Liver (tissue), 9 donors: ENCODE data around the gene SELENOM. TPM values are rescaled to one million over a fixed set of nuclear protein-coding genes. Genes with fewer than 3 reads are reported as not detected.

ENCODE experiments used
- DNase-seq: peaks from one replicate; pipeline ENCODE4 v3.0.0-alpha.2; 2017; ENCODE audit warnings: low spot score
- H3K27ac ChIP-seq, 2 donors: one replicate each; pipeline ENCODE4 v1.7.0; 2013; ENCODE audit warnings: inconsistent platforms in 2 of 2, low read length in 2 of 2, control low read depth in 1 of 2, low read depth in 1 of 2, mild to moderate bottlenecking in 1 of 2
- H3K27me3 ChIP-seq, 4 donors: one replicate each; pipeline versions ENCODE4 v1.6.1 to v1.7.0; 2013; ENCODE audit warnings: low read length in 3 of 4, inconsistent platforms in 1 of 4, mild to moderate bottlenecking in 1 of 4, moderate library complexity in 1 of 4; ENCODE audit not compliant: control insufficient read depth in 4 of 4, insufficient read depth in 4 of 4
- H3K36me3 ChIP-seq, 4 donors: one replicate each; pipeline versions ENCODE4 v1.6.1 to v1.7.0; 2013; ENCODE audit warnings: low read length in 3 of 4, mild to moderate bottlenecking in 3 of 4, low read depth in 1 of 4, moderate library complexity in 1 of 4; ENCODE audit not compliant: control insufficient read depth in 4 of 4, insufficient read depth in 3 of 4
- H3K4me1 ChIP-seq, 4 donors: one replicate each; pipeline versions ENCODE4 v1.6.1 to v1.7.0; 2013; ENCODE audit warnings: low read length in 3 of 4, mild to moderate bottlenecking in 3 of 4, moderate library complexity in 1 of 4; ENCODE audit not compliant: control insufficient read depth in 4 of 4, insufficient read depth in 4 of 4
- H3K4me3 ChIP-seq, 3 donors: one replicate each; pipeline versions ENCODE4 v1.6.1 to v1.7.0; 2013; ENCODE audit warnings: low read length in 3 of 3, control low read depth in 1 of 3, low read depth in 1 of 3, mild to moderate bottlenecking in 1 of 3
- H3K9ac ChIP-seq, 2 donors: one replicate each; pipeline ENCODE4 v1.7.0; 2013; ENCODE audit warnings: low read length in 2 of 2, mild to moderate bottlenecking in 2 of 2, moderate library complexity in 2 of 2, control low read depth in 1 of 2, low read depth in 1 of 2
- H3K9me3 ChIP-seq, 4 donors: one replicate each; pipeline versions ENCODE4 v1.6.1 to v1.7.0; 2013; ENCODE audit warnings: low read length in 3 of 4; ENCODE audit not compliant: control insufficient read depth in 4 of 4
- ATF3 ChIP-seq: IDR thresholded peaks from 2 replicates; pipeline ENCODE4 v1.6.1; 2016; ENCODE audit warnings: antibody characterized with exemption
- CTCF ChIP-seq: fragments of 150-350 bp; IDR thresholded peaks from 2 replicates; pipeline ENCODE4 v1.5.1; 2017; ENCODE audit warnings: improper control_type of control experiment, low read depth, low read length; ENCODE audit not compliant: missing input control
- EGR1 ChIP-seq, 2 donors: IDR thresholded peaks; 2 replicates each; pipeline ENCODE4 v1.6.1; 2016 to 2018; ENCODE audit warnings: antibody characterized with exemption in 2 of 2, low read depth in 2 of 2
- FOXA1 ChIP-seq: IDR thresholded peaks from 2 replicates; pipeline ENCODE4 v1.6.1; 2016; ENCODE audit warnings: antibody characterized with exemption
- FOXA2 ChIP-seq: IDR thresholded peaks from 2 replicates; pipeline ENCODE4 v1.6.1; 2016; ENCODE audit warnings: antibody characterized with exemption
- HNF4A ChIP-seq, 2 donors: conservative IDR thresholded peaks; 2 replicates each; pipeline ENCODE4 v1.6.1; 2016; ENCODE audit warnings: antibody characterized with exemption in 2 of 2, mild to moderate bottlenecking in 2 of 2
- HNF4G ChIP-seq: IDR thresholded peaks from 2 replicates; pipeline ENCODE4 v1.6.1; 2016; ENCODE audit warnings: antibody characterized with exemption
- JUND ChIP-seq, 2 donors: IDR thresholded peaks; 2 replicates each; pipeline ENCODE4 v1.6.1; 2016; ENCODE audit warnings: antibody characterized with exemption in 2 of 2
- NR2F2 ChIP-seq: IDR thresholded peaks from 2 replicates; pipeline ENCODE4 v1.6.1; 2016; ENCODE audit warnings: antibody characterized with exemption
- RAD21 ChIP-seq, 2 donors: IDR thresholded peaks; 2 replicates each; pipeline ENCODE4 v1.6.1; 2016; ENCODE audit warnings: antibody characterized with exemption in 2 of 2, mild to moderate bottlenecking in 2 of 2
- REST ChIP-seq: IDR thresholded peaks from 2 replicates; pipeline ENCODE4 v1.6.1; 2016; ENCODE audit warnings: antibody characterized with exemption, mild to moderate bottlenecking
- RXRA ChIP-seq, 2 donors: IDR thresholded peaks; 2 replicates each; pipeline ENCODE4 v1.6.1; 2017 to 2018; ENCODE audit warnings: antibody characterized with exemption in 2 of 2, mild to moderate bottlenecking in 1 of 2
- SP1 ChIP-seq: IDR thresholded peaks from 2 replicates; pipeline ENCODE4 v1.6.1; 2018; ENCODE audit warnings: antibody characterized with exemption, mild to moderate bottlenecking
- YY1 ChIP-seq: IDR thresholded peaks from 2 replicates; pipeline ENCODE4 v1.6.1; 2016; ENCODE audit warnings: antibody characterized with exemption, mild to moderate bottlenecking
- ZBTB33 ChIP-seq: IDR thresholded peaks from 2 replicates; pipeline ENCODE4 v1.6.1; 2016; ENCODE audit warnings: antibody characterized with exemption
- WGBS: extraction: QIAGEN DNeasy Blood & Tissue Kit; methylation state at CpG from one replicate; pipeline ENCODE4 v1.1.7; 2013; 5-methylcytosine and 5-hydroxymethylcytosine counted together
- polyA plus RNA-seq, 2 donors: library from polyadenylated mRNA; stranded (reverse) in 1 of 2; unstranded in 1 of 2; fragments of 200-250 nt in 1 of 2; fragments of >200 nt in 1 of 2; fragmentation: Nextera tagmentation in 1 of 2; extraction: Ambion mirVana in 1 of 2; gene quantifications; one replicate each; pipeline versions ENCODE4 v1.2.1 to v1.2.3, GENCODE V29; 2013 to 2015
- total RNA-seq, 2 donors: library from RNA; depleted of rRNA; stranded (reverse); fragments of >200 nt; gene quantifications; one replicate each; pipeline ENCODE4 v1.2.3, GENCODE V29; 2014
- donor health status: healthy.
- donor health status: healthy.
- donor health status: healthy.
- donor health status: healthy.
- donor health status: healthy.

Gene SELENOM
- total and polyA plus RNA-seq, 4 donors, result 3.0 to 17.3 (median 12.2) TPM

GRCh38 chr22:31126869-31127175 lies 19.5 kb upstream of the SELENOM start:
- no peak for DNase-seq
- H3K4me1 ChIP-seq, result peaks cover 0 to 9% (median 3%) of the 10 kb centered on the region in 4 donors
- WGBS, result 89% methylated on average over 13 of the region's 13 CpGs
- H3K27ac ChIP-seq, result no peak overlapping the region
- H3K27me3 ChIP-seq, result no peaks in the 10 kb centered on the region
- H3K9ac ChIP-seq, result no peak overlapping the region
- TF ChIP-seq YY1 (no peak), REST (no peak), CTCF (no peak), NR2F2 (no peak), FOXA2 (no peak), ATF3 (no peak), FOXA1 (no peak), EGR1 (IDR thresholded peaks at IDR 0.05; ENCODE audit: low read depth in 2 of 2) (no peak), HNF4G (no peak), ZBTB33 (no peak), RAD21 (IDR thresholded peaks at IDR 0.05) (no peak)
- no peak overlapping the region for H3K4me3 ChIP-seq
- no peaks in the 10 kb centered on the region for H3K9me3 ChIP-seq
- H3K36me3 ChIP-seq, result no peaks in the 10 kb centered on the region

GRCh38 chr22:31126128-31126868 lies 18.9 kb upstream of the SELENOM start:
- H3K4me3 ChIP-seq, result no peak overlapping the region
- no peak overlapping the region for H3K27ac ChIP-seq
- no peak for TF ChIP-seq JUND (IDR thresholded peaks at IDR 0.05)
- TF ChIP-seq ATF3, result no peak
- TF ChIP-seq REST, result no peak
- TF ChIP-seq HNF4A (conservative IDR thresholded peaks at IDR 0.05), result no peak
- TF ChIP-seq YY1, result no peak
- TF ChIP-seq RXRA (IDR thresholded peaks at IDR 0.05), result no peak
- TF ChIP-seq SP1, result no peak
- no peak for TF ChIP-seq FOXA2
- 91% methylated on average over 22 of the region's 22 CpGs for WGBS
- H3K9me3 ChIP-seq, result no peaks in the 10 kb centered on the region
- H3K36me3 ChIP-seq, result no peaks in the 10 kb centered on the region
- H3K9ac ChIP-seq, result no peak overlapping the region
- peaks cover 0 to 9% (median 3%) of the 10 kb centered on the region in 4 donors for H3K4me1 ChIP-seq
- no peaks in the 10 kb centered on the region for H3K27me3 ChIP-seq
- no peak for DNase-seq
